Stomach (tissue), 4 donors: ENCODE measurements around the gene RTN4RL1.

Experiments used
- POLR2A ChIP-seq, 4 donors: fragments of 450-650 bp; IDR thresholded peaks; one replicate each; pipeline ENCODE4 v1.6.1; 2016; ENCODE audit warnings: antibody characterized with exemption in 4 of 4, control low read depth in 2 of 4, mild to moderate bottlenecking in 1 of 4, moderate library complexity in 1 of 4
- TF ChIP-seq, protein P1 (sequence below), 7 experiments: fragments of 450-650 bp in 4 of 7; fragments of 200-600 bp in 3 of 7; sonication (generic) in 3 of 7; IDR thresholded peaks; one replicate each; pipeline ENCODE4 v1.5.1; 2016 to 2019; ENCODE audit warnings: antibody characterized with exemption in 7 of 7, control low read depth in 2 of 7, mild to moderate bottlenecking in 1 of 7

DNA sequence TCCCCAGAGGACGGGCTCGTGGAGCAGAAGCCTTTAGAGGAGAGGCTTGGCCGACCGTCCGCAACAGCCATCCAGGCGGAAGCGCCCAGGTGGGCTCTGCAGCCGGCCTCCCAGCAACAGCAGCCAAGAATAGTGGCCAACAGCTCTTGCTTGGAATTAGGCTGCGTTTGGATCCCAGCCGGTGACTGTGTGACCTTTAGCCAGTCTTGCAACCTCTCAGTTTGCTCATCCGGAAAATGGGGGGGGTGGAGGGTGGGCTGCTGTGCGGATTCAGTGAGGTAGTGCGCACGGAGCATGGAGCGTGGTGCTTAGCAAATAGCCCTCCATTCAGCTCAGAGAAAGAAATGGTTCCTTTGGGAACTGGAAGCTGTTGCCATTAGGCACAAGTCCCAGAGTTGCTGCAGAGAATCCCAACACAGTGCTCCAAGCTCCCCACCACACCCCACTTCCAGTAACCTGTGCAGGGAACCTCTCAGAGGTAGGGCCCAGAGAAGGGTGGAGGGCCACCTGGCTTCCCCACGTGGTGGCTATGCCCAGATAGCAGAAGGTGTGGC is 46.7 kb downstream of the RTN4RL1 start:
- TF ChIP-seq, protein P1, sequence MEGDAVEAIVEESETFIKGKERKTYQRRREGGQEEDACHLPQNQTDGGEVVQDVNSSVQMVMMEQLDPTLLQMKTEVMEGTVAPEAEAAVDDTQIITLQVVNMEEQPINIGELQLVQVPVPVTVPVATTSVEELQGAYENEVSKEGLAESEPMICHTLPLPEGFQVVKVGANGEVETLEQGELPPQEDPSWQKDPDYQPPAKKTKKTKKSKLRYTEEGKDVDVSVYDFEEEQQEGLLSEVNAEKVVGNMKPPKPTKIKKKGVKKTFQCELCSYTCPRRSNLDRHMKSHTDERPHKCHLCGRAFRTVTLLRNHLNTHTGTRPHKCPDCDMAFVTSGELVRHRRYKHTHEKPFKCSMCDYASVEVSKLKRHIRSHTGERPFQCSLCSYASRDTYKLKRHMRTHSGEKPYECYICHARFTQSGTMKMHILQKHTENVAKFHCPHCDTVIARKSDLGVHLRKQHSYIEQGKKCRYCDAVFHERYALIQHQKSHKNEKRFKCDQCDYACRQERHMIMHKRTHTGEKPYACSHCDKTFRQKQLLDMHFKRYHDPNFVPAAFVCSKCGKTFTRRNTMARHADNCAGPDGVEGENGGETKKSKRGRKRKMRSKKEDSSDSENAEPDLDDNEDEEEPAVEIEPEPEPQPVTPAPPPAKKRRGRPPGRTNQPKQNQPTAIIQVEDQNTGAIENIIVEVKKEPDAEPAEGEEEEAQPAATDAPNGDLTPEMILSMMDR (IDR thresholded peaks at IDR 0.05) = no peak
- TF ChIP-seq POLR2A (IDR thresholded peaks at IDR 0.05) = no peak
